Measurements from ENCODE around the gene TXNRD1.

DNA sequence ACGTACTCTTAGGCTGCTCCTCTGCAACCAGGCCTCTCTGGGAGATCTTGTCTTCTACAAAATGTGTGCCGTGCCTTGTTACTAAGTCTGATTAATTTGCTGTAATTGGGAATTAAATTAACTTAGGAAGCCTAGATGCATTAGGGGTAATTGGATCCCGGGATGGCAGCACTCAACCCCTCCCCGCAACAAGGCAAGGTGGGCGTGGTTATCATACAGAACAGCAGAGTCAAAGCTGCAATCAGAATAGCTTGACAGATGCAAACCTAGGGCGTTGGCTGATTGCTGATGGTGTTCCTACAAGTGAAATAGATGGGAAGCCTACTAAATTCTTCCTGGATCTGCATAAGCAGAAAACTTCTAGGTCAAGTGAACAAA is 43.0 kb upstream of the TXNRD1 start:
- TF ChIP-seq, protein P1, sequence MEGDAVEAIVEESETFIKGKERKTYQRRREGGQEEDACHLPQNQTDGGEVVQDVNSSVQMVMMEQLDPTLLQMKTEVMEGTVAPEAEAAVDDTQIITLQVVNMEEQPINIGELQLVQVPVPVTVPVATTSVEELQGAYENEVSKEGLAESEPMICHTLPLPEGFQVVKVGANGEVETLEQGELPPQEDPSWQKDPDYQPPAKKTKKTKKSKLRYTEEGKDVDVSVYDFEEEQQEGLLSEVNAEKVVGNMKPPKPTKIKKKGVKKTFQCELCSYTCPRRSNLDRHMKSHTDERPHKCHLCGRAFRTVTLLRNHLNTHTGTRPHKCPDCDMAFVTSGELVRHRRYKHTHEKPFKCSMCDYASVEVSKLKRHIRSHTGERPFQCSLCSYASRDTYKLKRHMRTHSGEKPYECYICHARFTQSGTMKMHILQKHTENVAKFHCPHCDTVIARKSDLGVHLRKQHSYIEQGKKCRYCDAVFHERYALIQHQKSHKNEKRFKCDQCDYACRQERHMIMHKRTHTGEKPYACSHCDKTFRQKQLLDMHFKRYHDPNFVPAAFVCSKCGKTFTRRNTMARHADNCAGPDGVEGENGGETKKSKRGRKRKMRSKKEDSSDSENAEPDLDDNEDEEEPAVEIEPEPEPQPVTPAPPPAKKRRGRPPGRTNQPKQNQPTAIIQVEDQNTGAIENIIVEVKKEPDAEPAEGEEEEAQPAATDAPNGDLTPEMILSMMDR (IDR thresholded peaks at IDR 0.05): no peak
- no peak for TF ChIP-seq POLR2A (IDR thresholded peaks at IDR 0.05)

All from thyroid gland (tissue), 4 donors.